Measurements from ENCODE around the gene CLIC4. TPM values are rescaled to one million over a fixed set of nuclear protein-coding genes. Genes with fewer than 3 reads are reported as not detected.
A peak's percentile ranks its signal among the peaks of the same experiment; 100 is the strongest.

The CLIC4 gene
- total RNA-seq, 1 donor from 2014 or later: 90.4 TPM

GRCh38 chr1:24763671-24764070 is 18.4 kb downstream of the CLIC4 start:
- TF ChIP-seq CTCF (IDR thresholded peaks at IDR 0.05; ENCODE audit: unreplicated experiment): no peak
- H3K27me3 Mint-ChIP-seq: no peaks in the 10 kb centered on the region
- H3K9me3 Mint-ChIP-seq (ENCODE audit: low read depth): no peaks in the 10 kb centered on the region
- no peak overlapping the region for H3K27ac Mint-ChIP-seq
- H3K4me1 Mint-ChIP-seq (ENCODE audit: low read depth): peaks cover 12% of the 10 kb centered on the region
- peaks cover 1% of the 10 kb centered on the region for H3K36me3 Mint-ChIP-seq (ENCODE audit: insufficient read depth)
- no peak overlapping the region for H3K4me3 Mint-ChIP-seq (ENCODE audit: low read depth)
- DNase-seq (ENCODE audit: low spot score, unreplicated experiment): no peak

GRCh38 chr1:24764439-24764838 is 19.2 kb downstream of the CLIC4 start:
- no peaks in the 10 kb centered on the region for H3K9me3 Mint-ChIP-seq (ENCODE audit: low read depth)
- no peak for TF ChIP-seq CTCF (IDR thresholded peaks at IDR 0.05; ENCODE audit: unreplicated experiment)
- peaks cover 1% of the 10 kb centered on the region for H3K36me3 Mint-ChIP-seq (ENCODE audit: insufficient read depth)
- DNase-seq (ENCODE audit: low spot score, unreplicated experiment): no peak
- H3K4me3 Mint-ChIP-seq (ENCODE audit: low read depth): no peak overlapping the region
- H3K27me3 Mint-ChIP-seq: no peaks in the 10 kb centered on the region
- peaks cover 12% of the 10 kb centered on the region for H3K4me1 Mint-ChIP-seq (ENCODE audit: low read depth)
- H3K27ac Mint-ChIP-seq: peak overlapping the region; percentile 6

- DNase-seq (ENCODE audit: low spot score, unreplicated experiment): no peak
- H3K4me3 Mint-ChIP-seq (ENCODE audit: low read depth): no peak overlapping the region
- H3K4me1 Mint-ChIP-seq (ENCODE audit: low read depth): peaks cover 12% of the 10 kb centered on the region
- peaks cover 1% of the 10 kb centered on the region for H3K36me3 Mint-ChIP-seq (ENCODE audit: insufficient read depth)
- TF ChIP-seq CTCF (IDR thresholded peaks at IDR 0.05; ENCODE audit: unreplicated experiment): no peak
- no peaks in the 10 kb centered on the region for H3K27me3 Mint-ChIP-seq
- no peaks in the 10 kb centered on the region for H3K9me3 Mint-ChIP-seq (ENCODE audit: low read depth)
- H3K27ac Mint-ChIP-seq: peak overlapping the region; percentile 6
Measured at GRCh38 chr1:24764848-24765247, 19.6 kb downstream of the CLIC4 start.

- Mint-ChIP-seq H3K9me3 (ENCODE audit: low read depth) (no peaks in the 10 kb centered on the region), H3K4me3 (ENCODE audit: low read depth) (no peak overlapping the region), H3K27ac (peak overlapping the region; percentile 51), H3K4me1 (ENCODE audit: low read depth) (peaks cover 12% of the 10 kb centered on the region), H3K27me3 (no peaks in the 10 kb centered on the region), H3K36me3 (ENCODE audit: insufficient read depth) (peaks cover 1% of the 10 kb centered on the region)
- no peak for TF ChIP-seq CTCF (IDR thresholded peaks at IDR 0.05; ENCODE audit: unreplicated experiment)
- DNase-seq (ENCODE audit: low spot score, unreplicated experiment): no peak
Measured at GRCh38 chr1:24765308-24765988, 20.2 kb downstream of the CLIC4 start.

GRCh38 chr1:24767351-24767750 is 22.1 kb downstream of the CLIC4 start:
- Mint-ChIP-seq H3K9me3 (ENCODE audit: low read depth) (no peaks in the 10 kb centered on the region), H3K27me3 (no peaks in the 10 kb centered on the region), H3K36me3 (ENCODE audit: insufficient read depth) (peaks cover 1% of the 10 kb centered on the region), H3K4me3 (ENCODE audit: low read depth) (no peak overlapping the region), H3K4me1 (ENCODE audit: low read depth) (peaks cover 12% of the 10 kb centered on the region), H3K27ac (no peak overlapping the region)
- no peak for DNase-seq (ENCODE audit: low spot score, unreplicated experiment)
- TF ChIP-seq CTCF (IDR thresholded peaks at IDR 0.05; ENCODE audit: unreplicated experiment): no peak

All from progenitor cell of endocrine pancreas (in vitro differentiated cells).